HepG2 (cell line): ENCODE data around the gene SLC25A51. TPM values are rescaled to one million over a fixed set of nuclear protein-coding genes. Genes with fewer than 3 reads are reported as not detected.
A peak's percentile ranks its signal among the peaks of the same experiment; 100 is the strongest.

ENCODE experiments used
- ATAC-seq: fragments of 200-7000 bp; cut with Tn5 transposase; 3 replicates; pipeline ENCODE4 v1.9.1; 2020; ENCODE audit warnings: mild to moderate bottlenecking, moderate library complexity
- BruUV-seq: library from RNA; stranded (reverse); fragments of 400-500 nt; replicated peaks from 2 replicates; lab custom pipeline; 2021; lab: Mats Ljungman, UMichigan
- CTCF ChIA-PET: fragments of 300-600 bp; formaldehyde crosslinking; extraction: SDS; loops from one replicate; lab custom pipeline; 2021; ENCODE audit warnings: low total read pairs, inconsistent platforms, low intra/inter-chr PET ratio; lab: Yijun Ruan, JAX
- POLR2A ChIA-PET: fragments of 350-600 bp; sonication (Branson Sonifier 250); formaldehyde crosslinking; loops from one replicate; lab custom pipeline; 2020; ENCODE audit warnings: antibody characterized with exemption, inconsistent platforms; lab: Yijun Ruan, JAX
- DNase-seq: peaks from one replicate; pipeline ENCODE4 v3.0.0-alpha.2; 2015; ENCODE audit warnings: low spot score
- FAIRE-seq: peaks from 3 replicates; lab custom pipeline; 2011; peaks lifted over from hg19 to GRCh38; lab: Jason Lieb, UNC
- H2AFZ ChIP-seq: one replicate; pipeline ENCODE4 v1.6.1; 2011; ENCODE audit warnings: low read length, inconsistent platforms
- H3K27ac ChIP-seq: fragments of 300-600 bp; 3 replicates; pipeline ENCODE4 v1.8.0; 2011; ENCODE audit warnings: mixed run types, mild to moderate bottlenecking, mixed read lengths, low read length, inconsistent platforms; ENCODE audit not compliant: insufficient read depth; ENCODE audit errors: extremely low read length
- H3K27me3 ChIP-seq, 2 experiments: fragments of 200-600 bp in 1 of 2; 2 replicates in 1 of 2; 3 replicates in 1 of 2; pipeline versions ENCODE4 v1.6.0 to v1.8.0; 2011; ENCODE audit warnings: low read length in 2 of 2, mild to moderate bottlenecking in 2 of 2, moderate library complexity in 2 of 2, inconsistent platforms in 1 of 2; ENCODE audit not compliant: insufficient read depth in 2 of 2, control insufficient read depth in 1 of 2
- H3K36me3 ChIP-seq, 2 experiments: fragments of 200-600 bp in 1 of 2; replicated peaks in 1 of 2; 2 replicates in 1 of 2; 3 replicates in 1 of 2; pipeline versions ENCODE4 v1.5.1 to v1.8.0; 2011; ENCODE audit warnings: low read length in 2 of 2, inconsistent platforms in 1 of 2; ENCODE audit not compliant: insufficient read depth in 2 of 2, control insufficient read depth in 1 of 2
- H3K4me1 ChIP-seq: 2 replicates; pipeline ENCODE4 v1.5.1; 2012; ENCODE audit warnings: low read length, inconsistent platforms; ENCODE audit not compliant: insufficient read depth
- H3K4me2 ChIP-seq: 2 replicates; pipeline ENCODE4 v1.6.0; 2011; ENCODE audit warnings: low read depth, low read length, inconsistent platforms
- H3K4me3 ChIP-seq, 3 experiments: fragments of 200-600 bp in 1 of 3; sonication (generic), shearing (Covaris generic) in 1 of 3; replicated peaks in 1 of 3; 2 replicates each; pipeline ENCODE4 v1.5.1; 2011 to 2016; ENCODE audit warnings: low read length in 3 of 3, inconsistent platforms in 2 of 3, low read depth in 2 of 3, mild to moderate bottlenecking in 2 of 3, control low read depth in 1 of 3, mixed read lengths in 1 of 3; ENCODE audit not compliant: insufficient read depth in 1 of 3
- H3K79me2 ChIP-seq: one replicate; pipeline ENCODE4 v1.6.1; 2011; ENCODE audit warnings: low read length, inconsistent platforms; ENCODE audit not compliant: insufficient read depth
- H3K9ac ChIP-seq: 2 replicates; pipeline ENCODE4 v1.6.0; 2011; ENCODE audit warnings: mild to moderate bottlenecking, low read depth, low read length, inconsistent platforms; ENCODE audit not compliant: insufficient read depth
- H3K9me3 ChIP-seq: 2 replicates; pipeline ENCODE4 v1.5.1; 2012; ENCODE audit warnings: mild to moderate bottlenecking, low read length
- H4K20me1 ChIP-seq: 2 replicates; pipeline ENCODE4 v1.6.0; 2011; ENCODE audit warnings: inconsistent platforms, mild to moderate bottlenecking, low read length, moderate library complexity; ENCODE audit not compliant: insufficient read depth
- HIVEP1 ChIP-seq: sonication (generic); formaldehyde crosslinking; IDR thresholded peaks from 2 replicates; pipeline ENCODE4 v1.4.0; 2020; ENCODE audit warnings: mild to moderate bottlenecking, missing genetic modification reagents
- LCORL ChIP-seq, 2 experiments: fragments of 450-650 bp in 1 of 2; sonication (generic) in 1 of 2; formaldehyde crosslinking in 1 of 2; IDR thresholded peaks; 2 replicates each; pipeline versions ENCODE4 v1.5.0 to v1.6.1; 2017 to 2020; ENCODE audit warnings: antibody characterized with exemption in 1 of 2, missing genetic modification reagents in 1 of 2
- NCOR1 ChIP-seq: fragments of 200-600 bp; sonication (generic); IDR thresholded peaks from 2 replicates; pipeline ENCODE4 v1.7.0; 2017; ENCODE audit warnings: antibody characterized with exemption, low read length, borderline replicate concordance
- ZNF121 ChIP-seq: sonication (generic); formaldehyde crosslinking; IDR thresholded peaks from 2 replicates; pipeline ENCODE4 v1.5.0; 2020; ENCODE audit warnings: mild to moderate bottlenecking, missing genetic modification reagents
- ZNF501 ChIP-seq: sonication (generic); formaldehyde crosslinking; IDR thresholded peaks from 2 replicates; pipeline ENCODE4 v1.5.1; 2020; ENCODE audit warnings: mild to moderate bottlenecking, moderate library complexity, missing genetic modification reagents
- whole genome bisulfite sequencing: methylation state at CpG from one replicate; pipeline ENCODE4 v1.1.6; 2017; ENCODE audit warnings: low lambda C conversion rate; 5-methylcytosine and 5-hydroxymethylcytosine counted together
- in situ Hi-C: cut with HindIII; loops from 2 replicates; pipeline ENCODE4 v1.10.0; 2017; ENCODE audit warnings: low pct_unique_long_range_greater_than_20kb; ENCODE audit not compliant: extremely low pct_ligation_motif_present
- intact Hi-C: fragments of 100-400 bp; cut with micrococcal nuclease; formaldehyde crosslinking; loops from one replicate; pipeline ENCODE4 v1.10.0; 2022; ENCODE audit not compliant: unreplicated experiment
- polyA plus RNA-seq, 8 experiments: library from polyadenylated mRNA; depleted of rRNA in 3 of 8; stranded (reverse) in 7 of 8; unstranded in 1 of 8; fragments of >200 nt; fragmentation: Illumina TruSeq in 4 of 8; extraction: Trizol in 4 of 8; gene quantifications; 2 replicates each; pipeline versions ENCODE4 v1.2.1 to v1.2.3, GENCODE V29; 2011 to 2016; ENCODE audit warnings: low read depth in 4 of 8, missing spikeins in 1 of 8, mixed read lengths in 1 of 8; ENCODE audit not compliant: insufficient read depth in 1 of 8
- total RNA-seq, 5 experiments: library from RNA; depleted of rRNA; stranded (reverse); fragments of >200 nt; fragmentation: Illumina TruSeq; extraction: Trizol; gene quantifications; 2 replicates each; pipeline ENCODE4 v1.2.3, GENCODE V29; 2016; ENCODE audit warnings: low read depth in 1 of 5
- TF ChIP-seq, protein P1 (sequence below): sonication (generic); formaldehyde crosslinking; IDR thresholded peaks from 2 replicates; pipeline ENCODE4 v1.5.0; 2020; ENCODE audit warnings: mild to moderate bottlenecking, missing genetic modification reagents, moderate library complexity

Gene SLC25A51
- total and polyA plus RNA-seq, 2 of the 13 experiments (the other 11 are each of a cell fraction or from before 2014, with no cell fraction given), result 14.6 to 37.7 TPM

DNA sequence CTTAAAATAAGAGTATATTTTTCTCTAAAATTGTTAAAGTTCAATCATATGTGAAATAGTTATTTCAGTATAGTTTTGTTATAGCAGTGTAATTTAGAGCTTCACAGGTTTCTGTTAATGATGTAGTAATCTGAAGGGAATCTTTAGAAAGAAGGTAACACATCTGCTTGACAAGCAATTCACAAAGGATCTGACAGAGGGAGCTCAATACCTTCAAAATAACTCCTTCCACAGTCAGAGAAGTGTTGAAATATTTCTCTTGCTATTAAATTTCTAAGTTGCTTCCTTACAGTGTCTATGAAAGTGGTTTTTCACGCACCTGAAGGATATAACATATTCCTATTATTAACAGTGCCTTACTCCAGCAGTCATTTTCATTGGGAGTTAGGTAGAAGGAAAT is 44.9 kb downstream of the SLC25A51 start (continued):
- TF ChIP-seq, protein P1, sequence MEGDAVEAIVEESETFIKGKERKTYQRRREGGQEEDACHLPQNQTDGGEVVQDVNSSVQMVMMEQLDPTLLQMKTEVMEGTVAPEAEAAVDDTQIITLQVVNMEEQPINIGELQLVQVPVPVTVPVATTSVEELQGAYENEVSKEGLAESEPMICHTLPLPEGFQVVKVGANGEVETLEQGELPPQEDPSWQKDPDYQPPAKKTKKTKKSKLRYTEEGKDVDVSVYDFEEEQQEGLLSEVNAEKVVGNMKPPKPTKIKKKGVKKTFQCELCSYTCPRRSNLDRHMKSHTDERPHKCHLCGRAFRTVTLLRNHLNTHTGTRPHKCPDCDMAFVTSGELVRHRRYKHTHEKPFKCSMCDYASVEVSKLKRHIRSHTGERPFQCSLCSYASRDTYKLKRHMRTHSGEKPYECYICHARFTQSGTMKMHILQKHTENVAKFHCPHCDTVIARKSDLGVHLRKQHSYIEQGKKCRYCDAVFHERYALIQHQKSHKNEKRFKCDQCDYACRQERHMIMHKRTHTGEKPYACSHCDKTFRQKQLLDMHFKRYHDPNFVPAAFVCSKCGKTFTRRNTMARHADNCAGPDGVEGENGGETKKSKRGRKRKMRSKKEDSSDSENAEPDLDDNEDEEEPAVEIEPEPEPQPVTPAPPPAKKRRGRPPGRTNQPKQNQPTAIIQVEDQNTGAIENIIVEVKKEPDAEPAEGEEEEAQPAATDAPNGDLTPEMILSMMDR (CRISPR knock-in tag), result 0 out of 2 replicates have a peak, but pooled peaks have one; percentile 11
- TF ChIP-seq HIVEP1 (CRISPR knock-in tag) (no peak), NCOR1 (no peak), LCORL (IDR thresholded peaks at IDR 0.05) (no peak), LCORL (CRISPR knock-in tag; IDR thresholded peaks at IDR 0.05) (no peak)

DNA sequence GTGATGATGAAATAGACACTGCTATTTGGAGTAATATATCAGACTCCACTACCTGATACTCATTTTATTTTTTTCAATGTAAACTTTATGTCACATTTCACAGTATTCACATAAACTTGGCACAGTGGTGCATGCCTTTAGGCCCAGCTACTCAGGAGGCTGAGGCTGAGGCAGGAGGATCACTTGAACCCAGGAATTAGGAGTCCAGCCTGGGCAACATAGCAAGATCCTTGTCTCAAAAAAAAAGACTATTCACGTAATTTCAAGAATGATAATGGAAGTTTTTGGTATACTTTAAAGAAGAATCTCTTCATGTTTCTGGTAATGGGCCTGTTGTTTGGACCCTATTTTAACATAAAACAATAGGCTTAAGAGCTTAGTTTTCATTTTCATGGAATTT is 47.4 kb downstream of the SLC25A51 start:
- Histone ChIP-seq H3K36me3 (peaks cover 9 to 34% of the 10 kb centered on the region in 2 experiments), H3K79me2 (no peaks in the 10 kb centered on the region), H2AFZ (no peak overlapping the region), H3K4me1 (no peaks in the 10 kb centered on the region), H3K9ac (no peak overlapping the region), H4K20me1 (no peaks in the 10 kb centered on the region; the same call in 1 of the 2 replicates), H3K4me3 (no peak overlapping the region), H3K9me3 (no peaks in the 10 kb centered on the region), H3K4me2 (no peak overlapping the region), H3K27me3 (no peaks in the 10 kb centered on the region), H3K27ac (no peak overlapping the region)
- FAIRE-seq (no peak), ATAC-seq (no peak), DNase-seq (no peak)
- POLR2A ChIA-PET, result no interaction called here
- CTCF ChIA-PET, result no interaction called here
- 100% methylated on average over 1 of the region's 1 CpG for WGBS
- in situ Hi-C loops, result no loop called here
- TF ChIP-seq ZNF501 (CRISPR knock-in tag) (no peak), ZNF121 (0 out of 2 replicates have a peak, but pooled peaks have one; percentile 42)
- no TSS peak for BruUV-seq
- intact Hi-C loops, result no loop called here
